ENCODE data around the gene DOCK4.
"Not testable (repeated sequence)": the region's sequence is repeated elsewhere in the genome, so short reads cannot be mapped to it uniquely, and the experiment has no call there.

Gene DOCK4

DNA sequence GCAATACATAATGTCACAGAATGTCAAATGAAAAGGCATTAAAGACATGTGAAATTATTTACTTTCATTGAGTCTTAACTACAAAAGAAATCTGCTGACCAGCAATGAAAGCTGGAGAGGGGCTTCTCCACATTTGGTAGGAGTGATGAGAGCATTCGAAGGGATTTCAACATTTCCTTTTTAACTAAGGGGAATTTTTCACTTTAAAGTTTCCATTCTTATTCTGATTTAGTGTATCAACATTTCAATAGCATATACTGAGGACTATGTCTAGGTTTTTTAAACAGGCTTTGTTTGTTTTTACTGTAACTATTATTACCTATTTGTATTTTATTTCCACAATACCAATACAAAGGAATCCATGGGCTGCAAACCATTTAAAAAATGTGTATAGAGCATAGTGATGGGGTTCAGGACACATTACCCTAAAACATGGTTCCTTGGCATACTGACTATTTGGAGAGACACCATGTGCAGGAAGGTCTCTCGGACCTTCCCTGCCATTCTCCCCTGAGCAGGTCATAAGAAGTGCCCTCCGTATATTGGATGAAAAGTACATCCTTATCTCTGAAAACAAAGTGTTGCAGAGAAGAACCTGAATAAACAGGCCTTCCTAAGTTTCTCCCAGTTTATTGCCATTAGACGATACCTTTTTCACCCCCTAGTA, 278.7 kb downstream of the DOCK4 start:
- no peak for DNase-seq

DNA sequence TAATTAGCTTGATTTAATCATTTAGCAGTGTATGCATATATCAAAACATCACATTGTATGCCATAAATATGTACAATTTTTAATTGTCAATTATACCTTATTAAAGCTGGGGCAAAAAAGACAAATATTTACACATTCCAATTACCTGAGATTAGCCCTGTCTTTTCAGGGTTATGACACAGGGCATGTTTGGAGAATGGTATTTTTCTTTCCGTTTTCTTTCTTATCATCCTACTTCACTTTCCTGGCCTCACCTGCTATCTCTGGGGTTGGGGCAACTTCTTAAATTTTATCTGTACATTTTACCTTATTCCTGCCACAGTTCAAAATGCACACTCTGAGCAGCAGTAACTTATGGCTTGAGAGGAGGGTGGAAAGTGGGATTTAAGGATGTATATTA, 285.9 kb downstream of the DOCK4 start:
- DNase-seq = no peak

DNA sequence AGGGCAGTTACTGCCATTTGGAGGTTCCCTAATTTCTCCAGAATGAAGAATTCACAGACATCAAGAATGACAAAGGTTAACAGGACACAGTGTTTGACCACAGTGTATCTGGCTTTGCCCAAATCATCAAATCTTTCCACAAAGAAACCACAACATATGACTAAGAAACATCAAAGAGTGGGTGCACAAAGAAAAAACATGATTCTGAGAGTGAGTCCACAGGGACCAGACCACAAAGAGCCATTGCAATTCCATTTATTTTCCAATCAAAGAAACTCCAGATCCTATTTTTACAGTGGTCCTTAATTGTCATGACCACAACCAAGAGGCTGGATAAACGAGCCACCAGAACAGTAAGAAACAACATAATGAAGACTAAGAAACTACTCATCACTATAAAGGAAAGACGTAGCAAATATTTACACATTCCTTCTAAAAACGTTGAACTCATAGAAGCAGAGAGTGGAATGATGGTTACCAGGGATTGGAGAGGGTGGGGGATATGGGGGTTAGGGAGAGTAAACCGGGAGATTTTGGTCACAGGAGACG, 286.5 kb downstream of the DOCK4 start:
- DNase-seq = no peak

DNA sequence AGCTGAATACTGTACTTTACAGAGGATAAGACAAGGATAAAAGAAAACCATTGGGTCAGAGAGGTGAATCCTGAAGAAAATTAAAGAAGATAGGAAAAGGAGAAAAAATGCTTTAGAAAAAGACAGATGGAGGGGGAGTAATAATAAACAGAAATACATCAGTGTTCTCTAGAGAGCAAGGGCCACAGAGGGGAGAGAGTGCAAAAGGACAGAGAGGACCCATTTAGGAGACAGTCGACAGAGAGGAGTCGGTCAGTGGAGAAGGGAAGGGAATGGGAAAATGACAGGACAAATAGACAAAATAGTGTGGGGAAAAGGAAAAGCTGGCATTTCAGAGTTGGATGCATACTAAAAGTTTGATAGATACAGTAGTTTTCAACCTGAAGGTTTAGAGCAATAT, 287.0 kb downstream of the DOCK4 start:
- DNase-seq = no peak

DNA sequence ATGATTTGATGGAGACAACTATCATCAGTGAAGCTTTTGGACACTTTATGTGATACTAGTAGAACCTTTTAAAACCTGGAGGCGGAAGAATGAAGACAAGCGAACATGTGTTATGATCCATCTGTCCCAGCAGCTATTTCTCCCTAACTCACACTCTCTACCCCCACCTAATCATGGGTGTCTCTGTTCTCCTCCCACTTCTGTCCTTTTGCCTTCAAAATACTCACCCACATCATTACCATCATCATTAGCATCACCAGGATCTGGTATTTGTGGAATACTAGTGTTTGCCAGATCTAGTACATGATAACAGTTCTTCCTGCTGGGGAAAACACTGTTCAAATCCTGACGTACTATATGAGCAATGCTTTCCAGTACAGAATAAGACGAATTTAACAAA, 287.7 kb downstream of the DOCK4 start:
- DNase-seq = no peak

DNA sequence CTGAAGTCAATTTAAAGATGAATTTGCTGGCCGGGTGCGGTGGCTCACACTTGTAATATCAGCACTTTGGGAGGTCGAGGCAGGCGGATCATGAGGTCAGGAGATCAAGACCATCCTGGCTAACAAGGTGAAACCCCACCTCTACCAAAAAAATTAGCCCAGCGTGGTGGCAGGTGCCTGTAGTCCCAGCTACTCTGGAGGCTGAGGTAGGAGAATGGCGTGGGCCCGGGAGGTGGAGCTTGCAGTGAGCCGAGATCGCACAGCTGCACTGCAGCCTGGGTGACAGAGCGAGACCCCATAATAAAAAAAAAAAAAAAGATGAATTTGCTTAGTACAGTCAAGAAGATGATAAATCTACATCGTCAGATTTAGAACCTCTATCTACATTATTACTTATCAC, 288.8 kb downstream of the DOCK4 start:
- DNase-seq = not testable (repeated sequence)

DNA sequence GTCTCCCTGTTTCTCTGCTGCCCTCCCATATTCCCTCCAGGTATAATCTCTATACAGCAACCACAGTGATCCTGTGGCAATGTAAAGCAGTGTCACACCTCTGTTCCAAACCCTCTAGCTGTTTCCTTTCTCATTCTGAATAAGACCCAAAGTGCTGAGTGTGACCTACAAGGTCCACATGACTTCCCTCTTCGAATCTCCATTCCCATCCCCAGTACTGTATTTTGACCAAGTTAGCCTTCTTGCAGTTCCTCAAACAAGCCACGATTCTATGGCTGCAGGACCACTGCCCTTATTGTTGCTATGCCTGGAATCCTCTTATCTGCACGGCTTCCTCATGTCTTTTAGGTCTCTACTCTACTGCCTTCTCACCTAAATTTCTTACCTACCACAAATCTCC, 291.9 kb downstream of the DOCK4 start:
- no peak for DNase-seq

DNA sequence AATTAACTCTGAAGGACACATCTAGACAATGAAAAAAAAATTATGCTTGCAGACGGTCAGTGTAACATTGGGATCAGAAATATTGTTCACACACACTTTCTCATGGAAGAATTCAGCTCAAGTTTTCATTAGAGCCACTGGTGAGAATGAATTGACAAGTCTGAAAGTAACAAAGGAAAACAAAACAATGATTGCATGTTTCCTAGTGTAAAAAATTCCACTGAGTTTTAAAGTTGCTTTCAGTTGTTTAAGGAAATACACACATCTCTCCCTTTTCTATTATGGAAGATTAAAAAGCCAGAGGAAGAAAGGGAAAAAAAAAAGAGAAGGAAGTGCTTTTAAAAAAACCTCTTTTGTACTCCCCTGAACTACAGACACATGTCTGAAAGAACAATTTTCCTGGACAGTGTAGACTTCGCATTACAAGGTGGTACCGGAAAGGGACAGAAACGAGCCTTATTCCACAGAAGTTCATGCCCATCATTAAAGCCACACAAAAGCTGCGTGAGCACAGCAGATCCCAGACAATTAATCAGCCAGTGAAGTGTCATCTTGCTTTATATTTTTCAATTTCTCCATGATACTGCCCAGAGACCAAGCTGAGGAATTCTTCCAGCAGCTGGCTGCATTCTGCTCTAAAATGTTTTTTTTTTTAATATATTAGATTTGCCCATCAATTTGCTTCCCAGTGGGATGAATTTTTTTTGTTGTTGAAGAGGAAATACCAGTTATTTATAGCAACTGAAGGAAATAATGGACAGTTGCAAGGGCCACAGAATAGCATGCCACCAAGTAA, 294.8 kb downstream of the DOCK4 start:
- no peak for DNase-seq

DNA sequence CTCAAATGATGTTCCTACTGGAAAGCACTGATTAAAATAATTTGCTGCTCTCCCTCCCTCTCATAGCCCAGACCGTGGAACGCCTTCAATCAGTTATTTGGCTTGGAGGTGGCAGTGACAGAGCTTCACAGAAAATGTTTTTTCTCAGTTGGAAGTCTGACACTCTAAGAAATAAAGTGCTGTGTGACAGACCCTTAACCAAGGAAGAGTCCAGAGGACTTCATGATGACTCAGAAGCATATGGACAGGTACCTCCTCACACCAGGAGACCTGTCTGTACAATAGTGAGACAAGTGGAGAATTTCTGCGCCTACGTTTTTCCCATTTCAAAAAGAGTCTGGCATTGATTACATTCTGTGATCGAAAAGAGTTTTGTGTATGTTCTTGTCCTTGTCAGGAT, 295.5 kb downstream of the DOCK4 start:
- DNase-seq = no peak

DNA sequence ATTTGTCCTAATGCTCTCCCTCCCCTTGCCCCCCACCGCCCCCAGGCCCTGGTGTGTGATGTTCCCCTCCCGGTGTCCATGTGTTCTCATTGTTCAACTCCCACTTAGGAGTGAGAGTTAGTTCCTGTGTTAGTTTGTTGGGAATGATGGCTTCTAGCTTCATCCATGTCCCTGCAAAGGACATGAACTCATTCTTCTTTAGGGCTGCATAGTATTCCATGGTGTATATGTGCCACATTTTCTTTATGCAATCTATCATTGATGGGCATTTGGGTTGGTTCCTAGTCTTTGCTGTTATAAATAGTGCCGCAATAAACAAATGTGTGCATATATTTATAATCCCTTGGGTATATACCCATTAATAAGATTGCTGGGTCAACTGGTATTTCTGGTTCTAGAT, 297.5 kb downstream of the DOCK4 start:
- DNase-seq = not testable (repeated sequence)

DNA sequence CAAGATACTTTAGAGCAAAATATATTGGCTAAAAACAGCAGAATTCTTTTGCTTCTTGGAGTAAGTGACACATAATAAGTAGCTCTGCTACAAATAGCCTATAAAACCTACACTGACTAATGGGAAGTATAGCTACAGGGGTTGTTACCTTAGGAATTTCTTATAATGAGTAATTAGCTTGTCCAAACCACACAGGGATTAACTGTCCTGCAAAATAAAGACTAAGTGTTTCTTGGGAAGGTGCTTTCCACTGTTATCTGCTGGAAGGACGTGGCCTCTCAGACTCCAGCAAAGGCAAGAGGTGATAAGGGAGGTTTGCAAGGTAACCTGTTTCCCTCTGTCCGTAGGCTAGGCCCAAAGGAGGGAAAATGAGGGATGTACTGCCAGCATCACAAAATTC, 302.4 kb downstream of the DOCK4 start:
- no peak for DNase-seq

DNA sequence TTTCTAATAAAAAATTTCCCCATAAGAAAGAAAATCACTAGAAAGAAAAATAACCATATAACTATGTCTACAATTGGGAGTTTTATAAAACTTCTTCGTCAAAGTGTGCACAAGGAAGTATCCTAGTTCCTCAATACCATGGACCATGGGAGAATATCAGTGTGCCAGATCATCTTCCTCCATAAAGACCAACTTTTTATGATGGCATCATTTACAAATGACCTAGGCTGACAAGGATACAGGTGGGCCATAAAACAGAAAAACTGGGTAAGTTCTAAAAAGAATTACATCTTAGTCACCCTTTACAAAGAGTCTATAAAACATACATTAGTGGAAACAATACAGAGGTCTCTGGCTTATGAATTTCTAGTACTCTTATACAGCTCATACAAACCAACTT, 303.2 kb downstream of the DOCK4 start:
- no peak for DNase-seq

DNA sequence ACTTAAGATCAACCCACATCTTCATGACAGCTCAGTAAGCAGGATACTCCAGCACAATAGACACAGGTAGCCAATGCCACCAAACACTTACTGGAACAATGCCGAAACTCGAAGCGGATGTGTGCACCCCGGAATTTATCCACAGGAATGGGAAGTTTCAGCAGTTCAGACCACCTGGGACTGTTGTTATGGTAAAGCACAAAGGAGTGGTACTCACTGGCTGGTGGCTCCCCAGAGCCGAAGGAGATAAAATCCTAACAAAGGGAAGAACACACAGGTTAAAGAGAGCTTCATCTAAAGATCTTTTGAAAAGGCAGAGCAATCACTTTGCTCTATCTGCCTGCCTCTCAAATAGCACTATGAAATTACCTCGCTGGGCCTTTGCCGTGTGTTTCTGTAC, 305.9 kb downstream of the DOCK4 start:
- DNase-seq = no peak

DNA sequence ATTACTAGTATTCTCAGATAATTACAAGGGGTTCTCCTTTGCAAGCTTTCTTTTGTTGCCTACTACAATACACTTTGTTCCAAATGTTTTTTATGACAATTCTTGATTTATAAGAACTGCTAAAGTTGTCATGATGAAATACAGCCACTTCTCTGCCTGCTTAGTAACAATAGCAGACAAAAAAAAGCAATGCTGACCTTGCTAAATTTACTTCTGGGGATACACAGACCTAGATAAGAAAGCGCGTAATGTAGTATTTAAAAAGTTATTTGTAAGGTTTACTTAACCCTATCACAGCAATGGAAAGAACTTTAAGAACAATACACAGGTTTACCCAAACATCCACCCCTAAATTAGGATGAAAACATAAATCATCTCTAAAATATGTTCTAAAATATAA, 311.1 kb downstream of the DOCK4 start:
- no peak for DNase-seq

DNA sequence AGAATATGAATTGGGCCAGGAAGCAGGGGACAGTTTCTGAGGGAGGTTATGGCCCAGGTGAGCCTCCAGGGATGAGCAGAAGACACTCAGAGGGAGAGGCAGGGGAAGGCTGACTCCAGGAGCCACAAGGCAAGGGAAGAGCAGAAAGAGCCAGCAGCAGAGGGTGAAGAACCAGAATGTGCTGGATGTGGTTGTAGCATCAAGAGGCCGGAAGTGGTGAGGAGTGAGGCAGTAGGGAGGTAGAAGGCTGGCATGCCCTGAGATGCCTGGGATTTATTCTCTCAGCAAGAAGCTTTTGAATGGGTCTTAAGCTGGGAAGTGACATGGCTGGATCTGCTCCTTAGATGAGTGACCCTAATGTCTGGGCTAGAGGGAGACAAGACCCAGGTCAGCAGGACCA, 311.7 kb downstream of the DOCK4 start:
- DNase-seq = no peak

DNA sequence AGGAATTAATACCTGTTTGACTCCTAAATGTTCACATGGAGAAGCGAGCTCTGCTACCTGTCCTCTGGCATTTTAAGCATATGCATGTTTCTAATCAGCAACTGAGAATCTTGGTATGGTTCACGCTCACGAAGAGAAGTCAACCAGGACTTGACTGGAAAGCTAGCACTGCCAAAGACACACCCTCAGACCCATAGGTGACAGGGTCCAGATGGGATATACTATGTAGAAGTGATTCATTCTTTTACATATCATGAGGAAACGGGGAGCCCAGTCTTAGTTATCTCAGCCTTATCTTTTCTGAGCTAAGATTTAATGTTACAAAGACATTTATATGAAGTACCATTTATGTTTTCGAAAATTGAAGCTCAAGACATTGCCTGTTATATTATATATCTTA, 313.0 kb downstream of the DOCK4 start:
- no peak for DNase-seq

DNA sequence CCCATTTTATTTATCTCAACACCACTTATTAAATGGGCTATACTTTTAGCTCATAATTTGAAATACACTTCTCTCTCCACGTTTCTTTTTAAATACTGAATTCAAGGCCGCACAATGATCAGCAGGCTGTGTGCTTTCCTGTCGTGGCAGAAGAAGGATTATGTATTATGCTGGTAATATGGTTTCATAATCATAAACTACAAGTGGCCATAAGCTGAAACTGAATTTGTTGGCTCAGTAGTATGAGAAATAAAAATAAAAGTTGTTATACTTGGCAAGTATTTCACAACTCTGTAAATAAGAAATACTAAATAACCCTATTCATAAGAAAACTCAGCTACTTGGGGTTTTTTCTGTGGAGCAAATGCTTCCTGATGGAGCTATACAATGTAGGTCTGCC, 313.6 kb downstream of the DOCK4 start:
- DNase-seq = no peak

DNA sequence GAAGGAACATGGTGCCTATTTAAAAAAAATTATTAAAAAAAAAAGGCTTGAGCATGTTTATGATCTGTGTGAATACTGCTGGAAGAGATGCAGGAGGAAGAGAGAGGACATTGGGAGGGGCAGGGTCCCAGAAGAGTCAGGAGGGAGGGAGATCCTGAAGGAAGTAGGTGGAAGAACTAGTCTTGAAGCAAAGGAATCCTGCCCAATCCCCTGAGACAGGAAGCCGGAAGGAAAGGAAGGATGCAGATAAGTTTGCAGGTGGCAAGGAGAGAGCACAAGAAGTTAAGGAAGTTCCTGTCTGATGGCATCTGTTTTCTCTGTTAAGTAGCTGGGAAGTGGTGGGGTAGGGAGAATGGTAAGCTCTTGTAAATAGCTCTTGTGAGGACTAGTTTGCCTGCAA, 318.5 kb downstream of the DOCK4 start:
- no peak for DNase-seq

DNA sequence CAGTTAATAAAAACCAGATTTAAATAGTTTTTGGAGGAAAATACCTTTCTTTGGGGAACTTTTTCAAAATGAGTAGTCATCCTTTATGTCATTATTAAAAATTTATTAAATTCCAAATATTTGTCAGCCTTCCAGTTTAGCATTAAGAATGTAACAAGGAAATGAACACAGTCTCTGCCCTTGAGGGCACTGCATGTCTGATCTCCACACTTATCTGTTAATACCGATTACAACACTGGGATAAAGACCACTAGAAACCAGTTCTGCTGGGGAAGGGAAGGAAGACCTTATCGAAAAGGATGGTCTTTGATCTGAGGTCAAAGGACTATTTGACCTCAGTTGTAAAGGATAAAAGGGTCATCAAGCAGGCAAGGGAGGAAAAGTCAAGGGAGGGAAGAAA, 320.0 kb downstream of the DOCK4 start:
- no peak for DNase-seq

DNA sequence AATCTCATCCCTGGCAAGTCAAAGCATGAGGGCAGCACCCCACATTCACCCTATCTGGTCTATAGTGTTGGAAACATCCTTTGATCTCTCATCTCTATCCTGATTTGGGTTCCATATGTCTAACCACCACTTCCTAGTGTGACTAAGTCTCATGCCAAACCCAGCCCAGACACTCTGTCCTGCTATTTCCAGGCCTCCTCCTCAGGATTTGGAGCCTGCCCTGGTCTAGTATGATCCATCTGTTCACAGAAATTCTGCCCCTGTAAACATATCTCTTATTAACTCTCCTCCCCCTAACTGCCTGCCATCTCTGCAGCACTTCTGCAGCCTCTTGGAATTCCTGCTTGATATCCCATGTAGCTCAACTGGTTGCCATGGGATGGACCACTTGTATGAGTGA, 323.0 kb downstream of the DOCK4 start:
- peak in 1 of 2 experiments; percentile 7 for DNase-seq

DNA sequence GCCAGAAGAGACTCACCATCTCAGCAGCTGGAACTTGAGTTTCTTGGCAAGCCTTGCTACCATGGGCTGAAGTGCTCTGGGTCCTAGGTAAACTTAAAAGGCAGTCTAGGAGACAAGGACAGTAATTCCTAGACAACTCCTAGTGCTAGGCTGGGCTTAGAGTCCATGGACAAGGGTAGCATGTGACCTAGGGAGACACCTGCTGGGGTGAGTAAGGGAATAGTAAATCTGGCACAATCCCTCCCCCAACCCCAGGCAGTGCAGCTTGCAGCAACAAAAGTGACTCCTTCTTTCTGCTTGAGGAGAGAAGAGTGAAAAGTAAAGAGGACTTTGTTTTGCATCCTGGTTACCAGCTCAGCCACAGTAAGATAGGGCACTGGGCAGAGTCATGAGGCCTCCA, 327.4 kb downstream of the DOCK4 start:
- no peak for DNase-seq

DNA sequence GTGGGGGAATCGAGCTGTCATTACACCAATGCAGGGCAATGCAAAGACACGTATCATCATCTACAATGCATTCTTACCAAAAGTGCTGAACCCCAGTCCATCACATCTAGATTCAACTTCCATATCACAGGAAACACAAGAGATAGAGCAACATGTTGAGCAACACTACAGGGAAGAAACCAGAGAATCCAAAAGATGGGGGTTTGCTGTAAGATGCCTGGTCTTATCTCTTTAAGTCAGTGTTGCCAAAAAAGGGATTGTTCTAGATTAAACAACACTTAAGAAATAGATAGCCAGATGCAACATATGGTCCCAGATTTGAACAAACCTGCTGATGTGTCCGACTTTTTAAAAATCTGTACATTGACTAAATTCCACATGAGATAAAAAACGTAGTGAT, 328.3 kb downstream of the DOCK4 start:
- DNase-seq = no peak

DNA sequence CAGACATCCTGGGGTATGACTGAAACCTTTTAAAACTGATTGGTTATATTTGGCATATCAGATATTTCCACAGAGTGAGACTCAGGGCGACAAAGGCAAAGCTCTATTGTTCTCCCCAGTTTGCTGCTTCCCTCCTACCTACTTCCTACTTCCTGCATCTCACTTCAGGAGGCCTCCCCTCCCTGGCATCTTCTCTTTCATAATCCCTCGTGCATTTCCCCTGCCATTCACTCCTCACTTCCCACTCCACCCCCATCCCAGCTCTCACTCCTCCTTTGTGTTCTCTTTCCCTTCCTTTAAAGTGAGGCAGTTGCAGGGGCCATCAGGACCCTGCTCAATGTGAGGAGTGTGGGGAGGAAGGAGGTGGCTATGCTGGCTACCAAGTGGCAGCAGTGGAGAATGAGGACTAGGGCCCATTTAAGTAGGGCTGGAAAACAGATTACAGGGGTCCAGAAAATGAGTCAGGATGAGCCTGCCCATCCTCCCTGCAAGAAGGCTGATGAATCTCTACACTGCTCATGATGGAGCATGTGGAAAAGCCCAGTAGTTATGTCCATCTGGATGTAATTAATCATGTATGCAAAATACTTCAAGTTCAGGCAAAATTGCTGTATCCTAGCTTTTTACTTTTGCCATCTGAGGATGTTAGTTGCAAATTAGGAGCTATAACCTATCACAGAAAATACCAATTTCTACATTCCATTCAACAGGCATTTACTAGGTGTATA, 332.1 kb downstream of the DOCK4 start:
- no peak for DNase-seq

DNA sequence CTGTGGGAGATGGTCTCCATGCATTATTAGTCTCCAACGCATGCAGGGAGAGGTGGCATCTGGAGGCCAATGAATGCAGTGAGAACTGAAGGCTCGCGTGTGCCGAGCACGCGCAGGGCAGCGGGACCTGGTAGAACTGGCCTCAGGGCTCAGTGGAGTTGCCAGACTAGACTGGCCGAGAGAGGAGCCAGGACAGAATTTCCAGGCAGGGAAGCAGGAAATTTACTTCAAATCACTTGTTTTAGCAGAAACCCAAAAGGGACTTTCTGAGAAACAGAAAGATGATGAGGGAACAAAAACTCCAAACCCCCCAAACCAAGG, 332.9 kb downstream of the DOCK4 start:
- no peak for DNase-seq
